Activated CD8-positive, alpha-beta memory T cell treated with anti-CD3 and anti-CD28 coated beads for 48 hours (primary cell): ENCODE results near the gene ACOX1.

ENCODE experiments used
- DNase-seq, 3 experiments: peaks; one replicate each; pipeline ENCODE4 v3.0.0-alpha.2; 2020; ENCODE audit warnings: low read depth in 2 of 3, low spot score in 2 of 3

The ACOX1 gene

DNA sequence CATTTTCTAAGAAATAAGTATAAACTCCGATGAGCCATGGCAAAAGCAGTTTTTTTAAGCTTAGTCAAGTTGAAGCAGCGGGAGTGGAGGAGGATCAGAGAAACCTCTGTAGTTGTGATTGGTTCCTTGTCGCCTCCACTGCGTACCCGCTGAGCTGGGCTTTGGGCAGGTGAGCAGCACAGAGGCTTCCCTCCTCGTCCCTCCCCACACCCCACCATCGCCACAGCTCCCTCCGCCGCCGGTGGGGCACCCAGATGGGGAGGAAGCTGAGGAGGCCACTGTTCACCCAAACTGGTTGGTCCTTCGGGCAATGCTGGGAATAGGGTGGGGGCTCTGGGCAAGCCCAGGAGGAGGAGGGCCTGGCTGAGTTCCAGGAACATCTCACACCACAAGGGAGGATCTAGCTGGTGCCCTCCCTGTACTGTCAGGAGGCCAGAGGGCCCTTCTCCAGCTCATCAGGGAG lies 69.1 kb downstream of the ACOX1 start:
- DNase-seq, result no peak

DNA sequence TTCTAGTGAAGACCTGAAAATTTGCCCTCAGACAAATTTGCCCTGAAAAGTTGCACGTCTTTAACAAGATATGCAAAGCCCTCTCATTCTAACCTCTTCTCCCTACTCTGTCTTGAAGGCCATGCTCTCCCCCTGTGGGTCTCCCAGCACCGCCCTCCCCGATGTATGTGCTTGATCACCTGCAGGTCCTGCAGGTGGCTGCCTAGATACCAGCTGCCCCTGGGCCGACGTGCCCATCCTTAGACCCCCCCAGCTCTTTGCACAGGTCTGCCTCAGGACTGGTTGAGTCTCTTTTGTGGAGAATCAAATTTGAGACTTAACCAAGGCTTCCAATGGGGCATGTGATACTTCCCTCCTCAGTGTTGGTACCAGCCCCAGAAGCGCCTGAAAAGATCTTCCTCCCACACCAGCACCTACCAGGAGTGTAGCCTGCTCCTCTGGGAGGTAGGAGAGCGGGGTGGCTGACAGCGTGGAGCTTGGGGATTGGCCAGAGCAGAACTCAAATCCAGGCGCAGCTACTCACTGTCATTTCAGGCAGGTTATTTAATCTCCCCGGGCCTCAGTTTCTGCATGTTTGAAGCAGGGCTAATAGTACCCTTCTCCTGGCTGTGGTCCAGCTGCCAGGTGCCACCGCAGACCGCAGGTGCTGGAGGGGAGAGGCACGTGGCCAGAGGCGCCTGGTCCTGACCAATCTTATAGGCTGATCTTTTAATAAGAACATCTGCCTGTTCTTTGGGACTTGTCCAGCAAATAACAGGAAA lies 69.7 kb downstream of the ACOX1 start:
- no peak for DNase-seq

GRCh38 chr17:75908201-75908600 lies 70.8 kb downstream of the ACOX1 start:
- DNase-seq, result no peak

- DNase-seq, result no peak
Measured at GRCh38 chr17:75906143-75906884, 72.7 kb downstream of the ACOX1 start.

GRCh38 chr17:75904749-75905521 lies 74.0 kb downstream of the ACOX1 start, which contains the start of gene MRPL38:
TSS of gene MRPL38 (minus strand) at chr17:75904884. CDS start at chr17:75904875, 9 bp downstream.
- peak; percentile 87 to 99 (median 88) for DNase-seq

DNA sequence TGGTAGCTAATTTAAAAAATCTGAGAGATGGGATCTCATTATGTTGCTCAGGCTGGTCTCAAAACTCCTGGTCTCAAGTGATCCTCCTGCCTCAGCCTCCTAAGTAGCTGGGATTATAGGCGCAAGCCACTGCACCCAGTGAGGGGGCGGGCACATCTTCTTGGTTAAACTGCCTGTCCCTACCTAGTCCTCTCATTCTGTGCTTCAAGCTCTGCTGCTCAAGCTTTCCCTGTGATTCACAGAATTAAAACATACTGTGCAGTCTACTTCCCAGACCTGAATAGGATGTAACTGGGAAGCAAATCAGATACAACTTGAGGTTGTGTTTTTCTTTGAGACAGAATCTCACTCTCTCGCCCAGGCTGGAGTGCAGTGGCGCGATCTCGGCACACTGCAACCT lies 76.6 kb downstream of the ACOX1 start:
- no peak for DNase-seq

- DNase-seq, result no peak
Measured at GRCh38 chr17:75901727-75902126, 77.2 kb downstream of the ACOX1 start.

- no peak for DNase-seq
Measured at GRCh38 chr17:75900691-75901533, 78.1 kb downstream of the ACOX1 start.

DNA sequence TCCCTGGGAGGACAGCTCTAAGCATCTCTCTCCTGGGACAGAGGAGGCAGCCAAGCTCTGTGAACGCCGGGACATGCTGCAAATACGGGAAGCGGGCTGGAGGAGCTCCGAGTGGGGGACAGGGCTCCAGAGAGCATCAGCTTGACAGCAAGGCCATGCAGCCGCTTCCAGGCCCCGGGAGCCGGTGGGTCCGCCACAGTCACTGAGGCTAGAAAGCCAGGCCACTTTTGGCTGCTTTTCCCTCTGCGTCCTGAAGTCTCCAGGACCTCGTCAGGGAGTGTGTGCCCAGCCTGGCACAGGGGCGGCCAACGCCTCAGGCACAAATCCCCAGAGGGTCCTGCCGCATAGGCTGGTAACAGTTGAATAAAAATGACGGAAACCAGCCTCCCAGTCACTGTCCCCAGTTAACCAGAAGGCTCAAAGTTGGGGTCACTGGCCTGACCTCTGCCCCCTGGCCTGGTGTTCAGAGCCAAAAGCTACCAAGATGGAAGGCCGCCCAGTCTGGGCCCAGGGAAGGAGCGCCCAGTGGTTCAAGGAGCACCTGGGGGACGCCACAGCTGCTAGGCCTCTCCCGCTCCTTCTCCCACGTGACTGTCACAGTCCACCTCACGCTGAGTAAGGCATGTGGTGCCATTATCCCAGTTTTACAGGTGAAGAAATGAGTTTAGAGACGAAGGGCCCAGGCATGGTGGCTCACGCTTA lies 79.0 kb downstream of the ACOX1 start:
- DNase-seq, result no peak

- DNase-seq, result no peak
Measured at GRCh38 chr17:75899353-75899752, 79.6 kb downstream of the ACOX1 start.

DNA sequence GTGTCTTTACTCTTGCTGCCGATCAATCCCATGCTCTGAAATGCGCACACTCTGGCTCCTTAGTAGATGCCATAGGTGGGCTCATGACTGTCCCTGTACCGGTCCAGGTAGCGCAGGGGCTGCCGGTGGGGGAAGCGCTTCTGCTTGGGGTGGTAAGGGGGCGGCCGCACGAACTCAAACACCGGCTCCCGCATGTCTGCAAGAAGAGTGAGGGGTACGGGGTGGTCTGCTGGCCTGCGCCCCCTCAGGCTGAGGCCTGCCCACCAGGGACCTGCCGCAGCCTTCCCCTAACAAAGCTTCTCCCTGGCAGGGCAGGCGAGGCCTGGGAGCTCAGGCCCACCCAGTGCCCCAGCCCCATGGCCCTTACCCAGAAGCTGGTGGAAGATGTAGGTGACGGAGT lies 80.2 kb downstream of the ACOX1 start:
- no peak for DNase-seq

GRCh38 chr17:75898065-75898464 lies 80.9 kb downstream of the ACOX1 start:
- no peak for DNase-seq

GRCh38 chr17:75897160-75898019 lies 81.6 kb downstream of the ACOX1 start:
- DNase-seq, result no peak

DNA sequence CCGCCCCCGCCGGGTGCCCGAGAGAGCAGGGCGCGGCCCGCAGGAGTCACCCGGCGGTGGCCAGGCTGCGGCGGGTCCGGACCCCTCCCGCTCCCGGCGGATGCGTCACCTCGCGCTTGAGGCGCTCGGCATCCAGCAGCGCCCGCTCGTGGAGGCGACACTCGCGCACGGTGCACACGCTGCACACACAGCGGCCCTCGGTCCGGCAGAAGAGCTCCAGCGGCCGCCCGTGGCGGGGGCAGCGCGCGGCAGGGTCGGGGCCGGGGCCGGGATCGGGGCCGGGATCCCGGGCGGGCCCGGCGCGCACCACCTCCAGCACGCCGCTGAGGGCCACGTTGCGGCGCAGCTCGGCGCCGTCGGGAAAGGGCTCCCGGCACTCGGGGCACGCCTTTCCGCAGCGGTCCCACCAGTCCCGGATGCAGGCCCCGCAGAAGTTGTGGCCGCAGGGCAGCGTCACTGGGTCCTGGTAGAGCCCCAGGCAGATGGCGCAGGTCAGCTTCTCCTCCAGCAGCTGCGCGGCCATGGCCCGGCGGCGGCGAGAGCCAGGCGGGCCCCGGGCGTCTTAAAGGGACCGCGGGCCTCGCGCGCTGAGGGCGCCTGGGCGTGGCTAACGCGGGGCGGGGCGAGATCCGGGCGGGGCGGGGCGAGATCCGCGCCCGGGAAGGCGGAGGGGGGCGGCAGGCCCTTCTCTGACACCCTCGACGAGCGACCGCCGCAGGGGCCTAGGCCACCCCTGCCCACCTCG lies 82.4 kb downstream of the ACOX1 start, which contains the start of gene TRIM65:
TSS of gene TRIM65 (minus strand) at position 537 of the 745 bp plus-strand sequence. CDS start at position 523, 14 bp downstream.
- DNase-seq, result peak in 2 of 3 experiments; percentile 61 to 66

GRCh38 chr17:75895370-75896155 lies 83.4 kb downstream of the ACOX1 start:
- no peak for DNase-seq

DNA sequence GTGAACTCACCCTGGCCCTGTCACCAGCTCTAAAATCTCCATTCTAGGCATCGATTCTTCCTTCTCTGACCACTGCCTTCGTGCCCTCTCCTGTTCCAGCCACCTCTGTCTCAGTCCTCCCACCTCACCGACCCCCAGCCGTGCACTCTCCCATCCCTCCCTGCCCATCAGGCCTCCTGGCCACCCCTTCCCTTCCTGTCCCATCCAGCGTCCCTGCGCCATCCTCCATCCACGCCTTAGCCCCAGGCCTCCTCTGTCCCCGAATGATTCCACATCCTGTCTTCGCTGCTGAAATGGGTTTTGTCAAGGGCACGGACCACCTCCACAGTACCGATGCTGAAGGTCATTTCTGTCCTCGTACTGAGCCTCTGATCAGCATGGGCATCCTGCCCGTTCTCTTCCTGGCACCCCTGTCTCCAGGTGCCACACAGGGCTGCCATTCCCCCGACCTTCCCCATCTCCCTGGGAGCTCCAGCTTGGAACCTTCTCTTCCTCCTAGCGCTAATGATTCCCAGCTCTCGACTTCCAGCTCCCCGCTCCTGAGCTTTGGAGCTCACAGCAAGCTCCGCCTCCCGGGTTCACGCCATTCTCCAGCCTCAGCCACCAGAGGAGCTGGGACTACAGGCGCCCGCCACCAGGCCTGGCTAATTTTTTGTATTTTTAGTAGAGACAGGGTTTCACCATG lies 84.8 kb downstream of the ACOX1 start:
- DNase-seq, result no peak
